ENCODE data around the gene OR52N5. TPM values are rescaled to one million over a fixed set of nuclear protein-coding genes. Genes with fewer than 3 reads are reported as not detected.

Gene OR52N5
- total RNA-seq (0.06 TPM in 1 of 2 replicates, not detected in the other), polyA plus RNA-seq (0.10 TPM in 1 of 2 replicates, not detected in the other)

- no peak for TF ChIP-seq CTCF (IDR thresholded peaks at IDR 0.05; ENCODE audit: low read depth, low read length)
- Histone ChIP-seq H3K27ac (no peak within 1 kb of the TSS), H3K36me3 (no peaks in the 10 kb centered on the region), H3K4me1 (ENCODE audit: low read depth) (no peaks in the 10 kb centered on the region), H3K27me3 (no peaks in the 10 kb centered on the region), H3K4me3 (no peak within 1 kb of the TSS), H3K9me3 (ENCODE audit: low read depth) (no peaks in the 10 kb centered on the region)
- no peak for DNase-seq (ENCODE audit: low read depth in 1 of 2, low spot score in 1 of 2)
Observed at GRCh38 chr11:5783255-5783654, at the start of gene OR52N5. OR52N5 (minus strand) TSS chr11:5783355; CDS start chr11:5778634, 4,721 bp downstream.

DNA sequence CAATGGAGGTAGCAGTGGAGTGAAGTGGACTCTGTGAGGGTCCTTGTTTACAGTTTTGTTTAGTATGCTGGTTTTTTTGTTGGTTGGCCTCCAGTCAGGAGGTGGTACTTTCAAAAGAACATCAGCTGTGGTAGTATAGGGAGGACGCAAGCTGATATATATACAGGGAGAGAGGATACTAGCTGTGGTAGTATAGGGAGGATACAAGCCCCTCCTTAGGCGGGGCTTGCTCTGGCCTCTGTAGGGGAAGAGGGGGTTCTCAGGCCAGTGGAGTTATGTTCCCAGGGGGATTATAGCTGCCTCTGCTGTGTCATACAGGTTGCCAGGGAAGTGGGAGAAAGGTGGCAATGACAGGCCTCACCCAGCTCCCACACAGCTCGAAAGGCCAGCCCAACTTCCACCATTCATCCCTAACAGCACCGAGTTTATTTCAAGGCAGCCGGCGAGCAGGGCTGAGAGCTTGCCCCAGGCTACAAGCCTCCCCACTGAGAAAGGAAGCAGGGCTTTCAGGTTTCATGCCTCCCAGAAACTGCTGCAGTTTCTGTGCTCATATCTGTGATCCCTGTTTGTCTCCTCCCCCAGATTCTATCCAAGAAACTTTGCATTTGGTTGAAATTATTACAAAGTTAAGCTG, 48.2 kb upstream of the OR52N5 start:
- Histone ChIP-seq H3K9me3 (ENCODE audit: low read depth) (no peaks in the 10 kb centered on the region), H3K27me3 (no peaks in the 10 kb centered on the region), H3K4me3 (no peak overlapping the region), H3K27ac (no peak overlapping the region), H3K36me3 (no peaks in the 10 kb centered on the region), H3K4me1 (ENCODE audit: low read depth) (no peaks in the 10 kb centered on the region)
- DNase-seq (ENCODE audit: low read depth in 1 of 2, low spot score in 1 of 2) = no peak
- no peak for TF ChIP-seq CTCF (IDR thresholded peaks at IDR 0.05; ENCODE audit: low read depth, low read length)

- no peak overlapping the region for H3K27ac ChIP-seq
- H3K4me1 ChIP-seq (ENCODE audit: low read depth) = no peaks in the 10 kb centered on the region
- H3K27me3 ChIP-seq = no peaks in the 10 kb centered on the region
- no peak for DNase-seq (ENCODE audit: low read depth in 1 of 2, low spot score in 1 of 2)
- TF ChIP-seq CTCF (IDR thresholded peaks at IDR 0.05; ENCODE audit: low read depth, low read length) = no peak
- no peaks in the 10 kb centered on the region for H3K36me3 ChIP-seq
- no peaks in the 10 kb centered on the region for H3K9me3 ChIP-seq (ENCODE audit: low read depth)
- H3K4me3 ChIP-seq = no peak overlapping the region
Observed at GRCh38 chr11:5818245-5818886, 35.2 kb upstream of the OR52N5 start.

DNA sequence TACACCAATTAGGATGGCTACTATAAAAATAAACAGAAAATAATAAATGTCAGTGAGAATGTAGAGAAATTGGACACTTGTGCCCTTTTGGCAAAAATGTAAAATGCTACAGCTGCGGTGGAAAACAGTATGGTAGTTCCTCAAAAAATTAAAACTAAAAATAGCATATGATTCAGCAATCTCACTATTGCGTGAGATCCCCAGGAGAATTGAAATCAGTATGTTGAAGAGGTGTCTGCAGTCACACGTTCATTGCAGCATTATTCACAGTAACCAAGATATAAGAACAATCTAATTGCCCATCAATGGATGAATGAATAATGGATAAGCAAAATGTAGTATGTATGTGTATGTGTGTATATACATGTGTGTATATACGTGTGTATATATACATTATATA, 32.4 kb upstream of the OR52N5 start:
- no peaks in the 10 kb centered on the region for H3K4me1 ChIP-seq (ENCODE audit: low read depth)
- no peak for DNase-seq (ENCODE audit: low read depth in 1 of 2, low spot score in 1 of 2)
- H3K36me3 ChIP-seq = no peaks in the 10 kb centered on the region
- no peaks in the 10 kb centered on the region for H3K9me3 ChIP-seq (ENCODE audit: low read depth)
- H3K27ac ChIP-seq = no peak overlapping the region
- no peak overlapping the region for H3K4me3 ChIP-seq
- H3K27me3 ChIP-seq = no peaks in the 10 kb centered on the region
- TF ChIP-seq CTCF (IDR thresholded peaks at IDR 0.05; ENCODE audit: low read depth, low read length) = no peak

DNA sequence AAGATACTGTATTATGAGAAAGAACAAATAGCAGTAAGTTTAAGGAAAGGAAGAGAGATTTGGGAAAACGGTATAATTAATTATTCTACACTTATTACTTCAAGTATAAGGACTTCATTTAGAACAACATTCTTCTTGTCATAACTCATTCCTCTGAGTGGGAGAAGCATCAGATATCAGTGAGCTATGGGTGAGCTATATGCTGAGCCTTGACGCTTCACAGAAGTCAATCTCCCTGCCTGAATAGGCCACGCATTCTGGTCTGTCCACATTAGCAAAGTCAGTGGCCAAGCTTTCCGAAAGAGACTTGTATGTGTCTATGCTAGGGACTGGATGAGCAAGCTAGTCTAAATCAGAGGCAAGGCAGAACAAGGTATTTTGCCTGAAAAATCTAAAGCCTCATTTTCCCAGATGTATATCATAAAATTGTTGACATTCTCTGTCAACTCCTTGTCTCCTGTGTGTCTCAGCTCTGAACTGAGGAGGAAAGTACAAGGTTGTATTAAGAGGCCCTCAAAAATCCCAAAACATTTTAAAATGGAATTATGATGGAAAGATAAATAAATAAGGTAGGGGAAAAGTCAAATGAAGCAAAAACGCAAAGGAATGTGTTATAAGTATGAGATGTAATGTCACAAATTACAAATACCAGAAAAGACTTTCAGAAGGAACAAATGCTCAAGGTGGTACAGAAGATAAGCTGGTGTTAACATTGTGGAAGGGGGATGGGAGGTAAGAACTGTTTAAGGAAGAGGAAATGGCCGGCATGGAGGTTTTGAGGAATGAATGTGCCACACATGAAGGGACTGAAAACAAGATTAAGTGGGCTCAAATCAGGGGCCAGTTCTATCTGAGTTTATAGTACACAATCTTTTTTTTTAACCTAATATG, 27.0 kb upstream of the OR52N5 start:
- H3K4me1 ChIP-seq (ENCODE audit: low read depth) = no peaks in the 10 kb centered on the region
- no peak for DNase-seq (ENCODE audit: low read depth in 1 of 2, low spot score in 1 of 2)
- no peaks in the 10 kb centered on the region for H3K36me3 ChIP-seq
- no peak for TF ChIP-seq CTCF (IDR thresholded peaks at IDR 0.05; ENCODE audit: low read depth, low read length)
- H3K27ac ChIP-seq = no peak overlapping the region
- no peaks in the 10 kb centered on the region for H3K27me3 ChIP-seq
- no peaks in the 10 kb centered on the region for H3K9me3 ChIP-seq (ENCODE audit: low read depth)
- H3K4me3 ChIP-seq = no peak overlapping the region
